Muscle layer of colon (tissue), 2 donors: ENCODE measurements around the gene SERPINA3.

Experiments used
- H3K27ac ChIP-seq: one replicate; pipeline ENCODE4 v1.7.0; 2013; ENCODE audit warnings: low read depth, mild to moderate bottlenecking, low read length, moderate library complexity
- H3K27me3 ChIP-seq, 2 donors: one replicate each; pipeline ENCODE4 v1.7.0; 2013; ENCODE audit warnings: low read length in 2 of 2, mild to moderate bottlenecking in 2 of 2; ENCODE audit not compliant: insufficient read depth in 2 of 2, control insufficient read depth in 1 of 2
- H3K36me3 ChIP-seq: one replicate; pipeline ENCODE4 v1.7.0; 2013; ENCODE audit warnings: mild to moderate bottlenecking, low read length; ENCODE audit not compliant: insufficient read depth
- H3K4me1 ChIP-seq: one replicate; pipeline ENCODE4 v1.7.0; 2013; ENCODE audit warnings: mild to moderate bottlenecking, low read length; ENCODE audit not compliant: insufficient read depth
- H3K4me3 ChIP-seq, 2 donors: one replicate each; pipeline ENCODE4 v1.7.0; 2013; ENCODE audit warnings: low read length in 2 of 2, low read depth in 1 of 2, mild to moderate bottlenecking in 1 of 2, moderate library complexity in 1 of 2
- H3K9ac ChIP-seq: one replicate; pipeline ENCODE4 v1.7.0; 2013; ENCODE audit warnings: low read length
- H3K9me3 ChIP-seq: one replicate; pipeline ENCODE4 v1.7.0; 2013; ENCODE audit warnings: mild to moderate bottlenecking, low read length
- donor health status: abdominal sarcoma.
- donor health status: Adenocarcinoma of cecum.

Gene SERPINA3

GRCh38 chr14:94615823-94616570 is 3.8 kb downstream of the SERPINA3 start:
- no peak overlapping the region for H3K27ac ChIP-seq

GRCh38 chr14:94617366-94617941 is 5.3 kb downstream of the SERPINA3 start:
- no peak overlapping the region for H3K27ac ChIP-seq
- H3K36me3 ChIP-seq = peaks cover 3% of the 10 kb centered on the region
- H3K9me3 ChIP-seq = peaks cover 6% of the 10 kb centered on the region
- no peak overlapping the region for H3K4me3 ChIP-seq
- no peak overlapping the region for H3K9ac ChIP-seq
- no peaks in the 10 kb centered on the region for H3K27me3 ChIP-seq
- H3K4me1 ChIP-seq = peaks cover 4% of the 10 kb centered on the region

More at GRCh38 chr14:94615823-94616570, 3.8 kb downstream of the SERPINA3 start:
- Histone ChIP-seq H3K27me3 (no peaks in the 10 kb centered on the region), H3K9me3 (peaks cover 6% of the 10 kb centered on the region), H3K9ac (no peak overlapping the region), H3K4me1 (peaks cover 6% of the 10 kb centered on the region), H3K36me3 (peaks cover 3% of the 10 kb centered on the region), H3K4me3 (no peak overlapping the region)

GRCh38 chr14:94617988-94618822 is 6.0 kb downstream of the SERPINA3 start:
- no peak overlapping the region for H3K9ac ChIP-seq
- no peaks in the 10 kb centered on the region for H3K4me1 ChIP-seq
- peaks cover 3% of the 10 kb centered on the region for H3K36me3 ChIP-seq
- no peak overlapping the region for H3K27ac ChIP-seq
- no peak overlapping the region for H3K4me3 ChIP-seq
- no peaks in the 10 kb centered on the region for H3K27me3 ChIP-seq
- peaks cover 6% of the 10 kb centered on the region for H3K9me3 ChIP-seq

GRCh38 chr14:94619297-94619696 is 7.1 kb downstream of the SERPINA3 start:
- Histone ChIP-seq H3K36me3 (peaks cover 3% of the 10 kb centered on the region), H3K4me1 (no peaks in the 10 kb centered on the region), H3K9ac (no peak overlapping the region), H3K9me3 (peaks cover 6% of the 10 kb centered on the region), H3K27ac (no peak overlapping the region), H3K27me3 (peaks cover 0 to 8% of the 10 kb centered on the region in 2 donors), H3K4me3 (no peak overlapping the region)

GRCh38 chr14:94620597-94620996 is 8.4 kb downstream of the SERPINA3 start:
- no peaks in the 10 kb centered on the region for H3K4me1 ChIP-seq
- H3K9ac ChIP-seq = no peak overlapping the region
- H3K36me3 ChIP-seq = peaks cover 3% of the 10 kb centered on the region
- peaks cover 6% of the 10 kb centered on the region for H3K9me3 ChIP-seq
- H3K27me3 ChIP-seq = peaks cover 0 to 9% of the 10 kb centered on the region in 2 donors
- H3K27ac ChIP-seq = no peak overlapping the region
- no peak overlapping the region for H3K4me3 ChIP-seq

GRCh38 chr14:94621358-94622134 is 9.4 kb downstream of the SERPINA3 start:
- Histone ChIP-seq H3K4me1 (no peaks in the 10 kb centered on the region), H3K36me3 (peaks cover 3% of the 10 kb centered on the region), H3K9ac (no peak overlapping the region), H3K27me3 (peaks cover 0 to 9% of the 10 kb centered on the region in 2 donors), H3K27ac (no peak overlapping the region), H3K4me3 (no peak overlapping the region), H3K9me3 (peaks cover 6% of the 10 kb centered on the region)

GRCh38 chr14:94622653-94623421 is 10.6 kb downstream of the SERPINA3 start:
- H3K4me1 ChIP-seq = no peaks in the 10 kb centered on the region
- no peaks in the 10 kb centered on the region for H3K36me3 ChIP-seq
- H3K27me3 ChIP-seq = peaks cover 0 to 9% of the 10 kb centered on the region in 2 donors
- H3K27ac ChIP-seq = no peak overlapping the region
- H3K9ac ChIP-seq = no peak overlapping the region
- H3K4me3 ChIP-seq = no peak overlapping the region
- H3K9me3 ChIP-seq = peaks cover 6% of the 10 kb centered on the region

- peaks cover 1% of the 10 kb centered on the region for H3K9me3 ChIP-seq
- no peak overlapping the region for H3K4me3 ChIP-seq
- no peak overlapping the region for H3K9ac ChIP-seq
- H3K4me1 ChIP-seq = no peaks in the 10 kb centered on the region
- no peak overlapping the region for H3K27ac ChIP-seq
- no peaks in the 10 kb centered on the region for H3K36me3 ChIP-seq
- peaks cover 0 to 9% of the 10 kb centered on the region in 2 donors for H3K27me3 ChIP-seq
Observed at GRCh38 chr14:94623422-94623809, 11.2 kb downstream of the SERPINA3 start.

- Histone ChIP-seq H3K4me1 (no peaks in the 10 kb centered on the region), H3K27ac (no peak overlapping the region), H3K27me3 (peaks cover 0 to 9% of the 10 kb centered on the region in 2 donors), H3K9ac (no peak overlapping the region), H3K9me3 (no peaks in the 10 kb centered on the region), H3K4me3 (no peak overlapping the region), H3K36me3 (no peaks in the 10 kb centered on the region)
Observed at GRCh38 chr14:94623856-94624499, 11.8 kb downstream of the SERPINA3 start.
